ENCODE results near the gene GATB.

Gene GATB

DNA sequence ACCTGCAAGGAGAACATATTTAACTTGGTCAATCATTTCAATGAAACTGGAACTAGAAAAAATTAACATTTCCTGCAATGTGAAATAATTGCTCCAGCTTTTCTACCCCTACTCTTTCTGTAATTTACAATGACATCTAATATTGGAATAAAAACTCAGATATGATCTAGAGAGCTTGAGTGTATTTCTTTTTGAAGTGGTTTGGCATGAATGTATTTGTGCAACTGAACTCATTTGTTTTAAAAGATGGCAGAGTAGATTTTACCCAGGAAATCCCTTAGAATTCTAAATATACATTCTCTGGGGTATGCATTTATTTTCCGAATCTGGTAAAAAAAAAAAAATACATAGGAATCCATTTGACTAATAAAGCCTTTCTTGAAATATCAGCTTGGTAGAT is 21.5 kb upstream of the GATB start:
- ChIA-PET CTCF (interaction anchor here (1.5 to 2.7 kb wide), 3 partner anchors 12 to 20 kb away, joined by 4 to 15 read pairs (median 5); no protein-coding TSS in a partner anchor), POLR2A (no interaction called here)
- no peak for TF ChIP-seq CTCF (IDR thresholded peaks at IDR 0.05; ENCODE audit: control extremely low read depth, extremely low read depth, low read depth, missing control alignments)
- no peak for DNase-seq (ENCODE audit: extremely low spot score)

DNA sequence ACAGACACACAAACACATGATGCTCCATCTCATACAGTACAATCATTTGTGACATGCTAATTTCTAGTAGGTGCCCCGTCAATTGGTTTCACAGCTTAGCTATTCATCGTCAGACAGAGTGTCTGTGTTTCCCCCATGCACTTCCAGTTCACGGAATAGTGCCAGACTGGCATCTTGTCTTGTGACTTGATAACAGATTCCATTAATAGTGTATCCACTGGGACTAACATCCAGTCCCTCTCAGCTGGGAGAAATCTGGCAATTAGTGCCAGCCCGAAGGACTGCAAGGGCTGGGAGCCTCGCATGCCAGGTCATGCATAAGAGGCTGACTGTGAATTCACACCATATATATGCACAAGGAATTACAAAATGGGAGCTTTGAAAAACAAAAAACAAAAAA is 20.2 kb upstream of the GATB start:
- ChIA-PET POLR2A (no interaction called here), CTCF (interaction anchor here (1.1 to 1.5 kb wide), 5 partner anchors 14 to 67 kb away, joined by 3 to 5 read pairs (median 4); no protein-coding TSS in a partner anchor)
- no peak for TF ChIP-seq CTCF (IDR thresholded peaks at IDR 0.05; ENCODE audit: control extremely low read depth, extremely low read depth, low read depth, missing control alignments)
- DNase-seq (ENCODE audit: extremely low spot score): no peak

GRCh38 chr4:151777471-151777870 is 16.7 kb upstream of the GATB start:
- no peak for DNase-seq (ENCODE audit: extremely low spot score)
- TF ChIP-seq CTCF (IDR thresholded peaks at IDR 0.05; ENCODE audit: control extremely low read depth, extremely low read depth, low read depth, missing control alignments): no peak
- ChIA-PET POLR2A (no interaction called here), CTCF (interaction anchor here (1.2 to 4.3 kb wide), 2 partner anchors 14 to 25 kb away, joined by 4 to 16 read pairs; no protein-coding TSS in a partner anchor)

- POLR2A ChIA-PET: no interaction called here
- DNase-seq (ENCODE audit: extremely low spot score): no peak
- CTCF ChIA-PET: interaction anchor here (0.6 to 4.3 kb wide), 5 partner anchors 9 to 530 kb away, joined by 3 to 16 read pairs (median 3); no protein-coding TSS in a partner anchor
- TF ChIP-seq CTCF (IDR thresholded peaks at IDR 0.05; ENCODE audit: control extremely low read depth, extremely low read depth, low read depth, missing control alignments): no peak
Measured at GRCh38 chr4:151774324-151774723, 13.5 kb upstream of the GATB start.

GRCh38 chr4:151772274-151772673 is 11.5 kb upstream of the GATB start:
- no peak for DNase-seq (ENCODE audit: extremely low spot score)
- POLR2A ChIA-PET: no interaction called here
- CTCF ChIA-PET: no interaction called here

GRCh38 chr4:151771664-151772063 is 10.9 kb upstream of the GATB start:
- no peak for TF ChIP-seq CTCF (IDR thresholded peaks at IDR 0.05; ENCODE audit: control extremely low read depth, extremely low read depth, low read depth, missing control alignments)
- ChIA-PET CTCF (interaction anchor here (1.5 to 2.6 kb wide), 2 partner anchors 11 to 22 kb away, joined by 3 to 10 read pairs; partner anchors contain the start of gene GATB), POLR2A (no interaction called here)
- no peak for DNase-seq (ENCODE audit: extremely low spot score)

More at GRCh38 chr4:151772274-151772673, 11.5 kb upstream of the GATB start:
- no peak for TF ChIP-seq CTCF (IDR thresholded peaks at IDR 0.05; ENCODE audit: control extremely low read depth, extremely low read depth, low read depth, missing control alignments)
